ENCODE results near the gene CLEC2D.
"Not testable (repeated sequence)": the region's sequence is repeated elsewhere in the genome, so short reads cannot be mapped to it uniquely, and the experiment has no call there.

CLEC2D gene

DNA sequence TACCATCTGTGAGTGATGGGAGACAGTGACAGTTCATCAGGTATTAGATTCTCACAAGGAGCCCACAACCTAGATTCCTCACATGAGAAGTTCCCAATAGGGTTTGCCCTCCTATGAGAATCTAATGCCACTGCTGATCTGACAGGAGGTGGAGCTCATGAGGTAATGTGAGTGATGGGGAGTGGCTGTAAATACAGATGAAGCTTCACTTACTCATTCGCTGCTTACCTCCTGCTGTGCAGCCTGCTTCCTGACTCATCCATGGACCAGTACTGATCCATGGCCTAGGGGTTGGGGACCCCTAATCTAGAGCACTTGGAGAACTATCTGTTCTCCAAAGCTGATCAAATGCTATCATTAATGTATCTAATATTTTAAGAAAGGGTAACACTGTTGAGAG lies 17.7 kb downstream of the CLEC2D start:
- Histone ChIP-seq H3K27me3 (ENCODE audit: control insufficient read depth, insufficient read depth, low read length) (no peaks in the 10 kb centered on the region), H3K4me1 (ENCODE audit: control insufficient read depth, insufficient read depth, low read length) (no peaks in the 10 kb centered on the region), H3K4me3 (ENCODE audit: low read depth, low read length) (no peak overlapping the region), H3K36me3 (ENCODE audit: control insufficient read depth, insufficient read depth, low read length) (no peaks in the 10 kb centered on the region), H3K9ac (ENCODE audit: low read depth, low read length) (no peak overlapping the region), H3K9me3 (ENCODE audit: control insufficient read depth, insufficient read depth, low read length) (no peaks in the 10 kb centered on the region)

DNA sequence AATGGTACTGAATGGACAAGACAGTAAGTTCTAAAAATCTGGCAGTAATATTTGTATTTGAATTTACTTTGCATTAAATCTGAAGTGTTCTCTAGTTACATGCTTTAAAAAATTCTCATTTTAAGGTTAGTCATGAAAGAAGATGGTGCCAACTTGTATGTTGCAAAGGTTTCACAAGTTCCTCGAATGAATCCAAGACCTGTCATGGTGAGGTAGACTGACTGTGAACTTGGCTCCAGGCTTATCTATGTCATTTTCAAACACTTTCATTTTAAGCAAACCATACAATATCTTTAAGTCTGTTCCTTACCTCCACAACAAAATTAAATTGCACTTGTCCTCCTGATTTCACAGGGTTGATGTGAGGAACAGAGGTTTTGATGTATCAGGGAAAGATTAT lies 23.4 kb downstream of the CLEC2D start:
- Histone ChIP-seq H3K4me1 (ENCODE audit: control insufficient read depth, insufficient read depth, low read length) (no peaks in the 10 kb centered on the region), H3K9ac (ENCODE audit: low read depth, low read length) (no peak overlapping the region), H3K9me3 (ENCODE audit: control insufficient read depth, insufficient read depth, low read length) (peaks cover 4% of the 10 kb centered on the region), H3K4me3 (ENCODE audit: low read depth, low read length) (no peak overlapping the region), H3K27me3 (ENCODE audit: control insufficient read depth, insufficient read depth, low read length) (no peaks in the 10 kb centered on the region), H3K36me3 (ENCODE audit: control insufficient read depth, insufficient read depth, low read length) (no peaks in the 10 kb centered on the region)

DNA sequence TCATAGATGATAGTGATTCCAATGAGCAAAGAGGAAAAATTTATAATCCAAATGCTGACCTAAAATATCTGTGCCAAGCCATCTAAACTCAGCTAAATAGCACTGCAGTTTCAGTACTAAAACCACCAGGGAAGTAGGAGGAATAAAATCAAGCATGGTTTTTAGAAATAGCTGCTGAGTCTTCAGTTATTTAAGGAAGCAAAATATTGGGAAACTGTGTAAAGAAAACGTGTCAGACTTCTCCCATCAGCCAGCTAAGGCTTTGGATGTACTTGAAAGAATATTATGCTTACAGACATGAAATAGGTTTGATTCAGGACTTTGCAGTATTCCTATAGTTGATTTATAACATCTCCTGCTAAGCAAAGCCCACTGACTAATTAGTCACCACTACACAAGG lies 24.7 kb downstream of the CLEC2D start:
- no peak overlapping the region for H3K4me3 ChIP-seq (ENCODE audit: low read depth, low read length)
- peaks cover 4% of the 10 kb centered on the region for H3K9me3 ChIP-seq (ENCODE audit: control insufficient read depth, insufficient read depth, low read length)
- H3K9ac ChIP-seq (ENCODE audit: low read depth, low read length): no peak overlapping the region
- H3K27me3 ChIP-seq (ENCODE audit: control insufficient read depth, insufficient read depth, low read length): no peaks in the 10 kb centered on the region
- no peaks in the 10 kb centered on the region for H3K36me3 ChIP-seq (ENCODE audit: control insufficient read depth, insufficient read depth, low read length)
- H3K4me1 ChIP-seq (ENCODE audit: control insufficient read depth, insufficient read depth, low read length): no peaks in the 10 kb centered on the region

DNA sequence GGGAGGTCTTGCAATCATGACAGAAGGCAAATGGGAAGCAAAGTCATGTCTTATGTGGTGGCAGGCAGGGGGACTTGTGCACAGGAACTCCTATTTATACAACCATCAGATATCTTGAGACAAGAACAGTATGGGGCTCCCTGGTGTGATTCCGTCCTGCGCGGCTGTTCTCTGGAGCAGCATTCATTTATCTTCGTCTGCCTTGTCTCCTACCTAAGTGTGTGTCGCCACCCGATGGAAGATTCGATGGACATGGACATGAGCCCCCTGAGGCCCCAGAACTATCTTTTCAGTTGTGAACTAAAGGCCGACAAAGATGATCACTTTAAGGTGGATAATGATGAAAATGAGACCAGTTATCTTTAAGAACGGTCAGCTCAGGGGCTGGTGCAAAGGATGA lies 25.6 kb downstream of the CLEC2D start:
- H3K9me3 ChIP-seq (ENCODE audit: control insufficient read depth, insufficient read depth, low read length); H3K36me3 ChIP-seq (ENCODE audit: control insufficient read depth, insufficient read depth, low read length); H3K4me3 ChIP-seq (ENCODE audit: low read depth, low read length); H3K27me3 ChIP-seq (ENCODE audit: control insufficient read depth, insufficient read depth, low read length); H3K4me1 ChIP-seq (ENCODE audit: control insufficient read depth, insufficient read depth, low read length); H3K9ac ChIP-seq (ENCODE audit: low read depth, low read length): not testable (repeated sequence)

DNA sequence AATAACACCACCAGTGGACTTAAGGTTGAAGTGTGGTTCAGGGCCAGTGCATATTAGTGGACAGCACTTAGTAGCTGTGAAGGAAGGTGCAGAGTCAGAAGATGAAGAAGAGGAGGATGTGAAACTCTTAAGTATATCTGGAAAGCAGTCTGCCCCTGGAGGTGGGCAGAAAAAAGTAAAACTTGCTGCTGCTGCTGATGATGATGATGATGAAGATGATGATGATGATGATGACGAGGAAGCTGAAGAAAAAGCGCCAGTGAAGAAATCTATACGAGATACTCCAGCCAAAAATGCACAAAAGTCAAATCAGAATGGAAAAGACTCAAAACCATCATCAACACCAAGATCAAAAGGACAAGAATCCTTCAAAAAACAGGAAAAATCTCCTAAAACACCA lies 26.1 kb downstream of the CLEC2D start:
- H3K4me1 ChIP-seq (ENCODE audit: control insufficient read depth, insufficient read depth, low read length); H3K9ac ChIP-seq (ENCODE audit: low read depth, low read length); H3K36me3 ChIP-seq (ENCODE audit: control insufficient read depth, insufficient read depth, low read length); H3K9me3 ChIP-seq (ENCODE audit: control insufficient read depth, insufficient read depth, low read length); H3K4me3 ChIP-seq (ENCODE audit: low read depth, low read length); H3K27me3 ChIP-seq (ENCODE audit: control insufficient read depth, insufficient read depth, low read length): not testable (repeated sequence)

DNA sequence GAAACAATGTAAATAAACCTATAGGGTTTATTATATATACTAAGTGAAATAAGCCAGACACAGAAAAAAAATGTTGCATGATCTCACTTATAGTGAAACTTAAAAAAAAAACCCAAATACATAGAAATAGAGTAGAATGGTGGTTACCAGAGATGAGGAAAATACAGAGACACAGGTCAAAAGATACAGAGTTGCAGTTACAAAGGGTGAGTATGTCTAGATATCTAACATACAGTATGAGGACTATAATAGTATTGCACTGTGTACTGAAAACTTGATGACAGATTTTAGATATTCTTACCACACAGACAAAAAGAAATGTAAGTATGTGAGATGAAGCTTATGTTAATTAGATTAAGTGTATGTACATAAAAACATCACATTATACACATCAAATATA lies 28.1 kb downstream of the CLEC2D start:
- Histone ChIP-seq H3K4me1 (ENCODE audit: control insufficient read depth, insufficient read depth, low read length) (no peaks in the 10 kb centered on the region), H3K36me3 (ENCODE audit: control insufficient read depth, insufficient read depth, low read length) (no peaks in the 10 kb centered on the region), H3K9me3 (ENCODE audit: control insufficient read depth, insufficient read depth, low read length) (peaks cover 4% of the 10 kb centered on the region), H3K9ac (ENCODE audit: low read depth, low read length) (no peak overlapping the region), H3K4me3 (ENCODE audit: low read depth, low read length) (no peak overlapping the region), H3K27me3 (ENCODE audit: control insufficient read depth, insufficient read depth, low read length) (no peaks in the 10 kb centered on the region)

DNA sequence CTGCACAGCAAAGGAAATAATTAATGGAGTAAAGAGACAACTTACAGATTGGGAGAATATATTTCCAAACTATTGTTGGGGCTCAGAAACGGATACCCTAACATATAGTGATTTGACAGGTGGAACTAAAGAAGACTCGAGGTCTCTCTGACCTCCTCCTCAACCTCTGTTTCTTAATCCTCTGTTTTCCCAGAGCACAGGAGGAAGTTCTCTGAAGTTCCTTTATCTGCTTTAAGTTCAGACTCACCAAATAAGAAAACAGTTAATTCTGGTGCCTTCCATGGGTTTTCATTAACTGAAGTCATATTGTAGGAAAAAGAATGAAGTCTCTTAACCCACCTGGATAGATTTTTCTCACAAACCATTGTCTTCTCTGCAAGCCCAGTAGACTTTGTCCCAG lies 29.2 kb downstream of the CLEC2D start:
- Histone ChIP-seq H3K4me1 (ENCODE audit: control insufficient read depth, insufficient read depth, low read length) (no peaks in the 10 kb centered on the region), H3K36me3 (ENCODE audit: control insufficient read depth, insufficient read depth, low read length) (no peaks in the 10 kb centered on the region), H3K27me3 (ENCODE audit: control insufficient read depth, insufficient read depth, low read length) (no peaks in the 10 kb centered on the region), H3K4me3 (ENCODE audit: low read depth, low read length) (no peak overlapping the region), H3K9me3 (ENCODE audit: control insufficient read depth, insufficient read depth, low read length) (peaks cover 4% of the 10 kb centered on the region), H3K9ac (ENCODE audit: low read depth, low read length) (no peak overlapping the region)

DNA sequence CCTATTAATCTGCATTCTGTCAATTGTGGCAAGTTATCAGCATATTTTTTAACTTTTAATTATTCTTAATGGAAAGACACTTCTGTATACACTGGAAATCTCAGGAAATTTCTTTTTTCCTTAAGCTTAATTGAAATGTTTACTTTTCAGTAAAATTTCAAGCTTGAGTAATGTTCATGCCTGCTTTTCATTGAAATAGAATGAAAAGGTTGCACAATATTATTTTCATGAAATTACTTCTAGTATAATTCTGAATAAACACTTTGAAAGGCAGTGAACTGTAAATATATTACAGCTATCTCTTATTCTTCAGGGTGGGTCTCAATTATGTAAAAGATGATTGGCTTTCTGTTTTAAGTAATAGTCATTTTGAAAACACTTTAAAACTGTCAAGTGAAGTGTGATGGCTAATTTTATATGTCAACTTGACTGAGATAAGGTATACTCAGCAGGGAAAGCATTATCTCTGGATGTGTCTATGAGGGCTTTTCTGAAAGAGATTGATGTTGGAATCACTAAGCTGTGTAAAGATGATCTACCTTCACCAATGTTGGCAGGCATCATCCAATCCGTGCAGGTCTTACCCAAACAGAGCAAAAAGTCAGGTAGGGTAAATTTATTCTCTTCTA lies 29.9 kb downstream of the CLEC2D start:
- H3K27me3 ChIP-seq (ENCODE audit: control insufficient read depth, insufficient read depth, low read length): no peaks in the 10 kb centered on the region
- H3K4me1 ChIP-seq (ENCODE audit: control insufficient read depth, insufficient read depth, low read length): no peaks in the 10 kb centered on the region

DNA sequence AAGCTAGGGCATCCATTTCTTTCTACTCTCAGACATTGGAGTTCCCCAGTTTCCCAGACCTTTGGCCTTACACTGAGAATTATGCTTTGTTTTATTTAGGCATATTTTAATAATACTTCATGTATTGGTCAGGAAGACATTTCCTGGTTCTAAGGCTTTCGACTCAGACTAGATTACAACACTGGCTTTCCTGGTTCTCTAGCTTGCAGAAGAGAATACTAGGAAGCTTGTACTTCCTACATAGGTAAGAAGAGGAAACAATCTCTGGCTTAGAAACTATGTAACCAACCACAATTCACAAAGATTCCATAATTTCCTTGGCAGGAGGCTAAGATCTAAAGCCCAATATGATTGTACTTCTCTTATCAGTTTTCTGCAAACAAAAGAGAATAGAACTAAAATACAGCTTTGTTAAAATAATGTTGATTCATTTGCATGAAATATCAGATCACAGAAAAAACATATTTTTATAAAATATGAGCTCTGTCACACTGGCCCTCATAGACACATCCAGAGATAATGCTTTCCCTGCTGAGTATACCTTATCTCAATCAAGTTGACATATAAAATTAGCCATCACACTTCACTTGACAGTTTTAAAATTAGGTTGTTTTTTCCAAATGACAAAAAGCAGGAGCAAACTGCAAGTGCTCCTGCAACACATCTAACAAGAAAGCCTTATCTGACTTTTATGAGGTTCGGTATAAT lies 30.5 kb downstream of the CLEC2D start:
- no peaks in the 10 kb centered on the region for H3K4me1 ChIP-seq (ENCODE audit: control insufficient read depth, insufficient read depth, low read length)
- H3K27me3 ChIP-seq (ENCODE audit: control insufficient read depth, insufficient read depth, low read length): no peaks in the 10 kb centered on the region
- no peak overlapping the region for H3K9ac ChIP-seq (ENCODE audit: low read depth, low read length)
- no peak overlapping the region for H3K4me3 ChIP-seq (ENCODE audit: low read depth, low read length)
- H3K36me3 ChIP-seq (ENCODE audit: control insufficient read depth, insufficient read depth, low read length): no peaks in the 10 kb centered on the region
- H3K9me3 ChIP-seq (ENCODE audit: control insufficient read depth, insufficient read depth, low read length): peaks cover 4% of the 10 kb centered on the region

More for the DNA sequence above, 29.9 kb downstream of the CLEC2D start:
- Histone ChIP-seq H3K4me3 (ENCODE audit: low read depth, low read length) (no peak overlapping the region), H3K36me3 (ENCODE audit: control insufficient read depth, insufficient read depth, low read length) (no peaks in the 10 kb centered on the region), H3K9ac (ENCODE audit: low read depth, low read length) (no peak overlapping the region), H3K9me3 (ENCODE audit: control insufficient read depth, insufficient read depth, low read length) (peaks cover 4% of the 10 kb centered on the region)

DNA sequence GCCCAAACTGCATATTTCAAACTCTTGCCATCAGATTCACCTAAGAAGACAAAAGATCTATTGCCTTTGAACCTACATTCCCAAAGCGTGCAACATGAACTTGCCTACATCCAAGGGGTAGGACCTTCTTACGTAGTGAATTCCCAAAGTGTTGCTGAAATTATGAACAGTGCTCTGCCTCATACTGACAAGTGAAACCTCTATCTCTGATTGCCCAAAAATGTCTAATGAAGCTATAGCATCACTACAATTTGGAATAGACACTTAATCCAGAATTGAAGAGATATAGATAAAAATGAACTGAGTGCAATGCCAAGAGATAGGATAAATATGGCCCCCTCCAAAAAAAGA lies 31.1 kb downstream of the CLEC2D start:
- Histone ChIP-seq H3K36me3 (ENCODE audit: control insufficient read depth, insufficient read depth, low read length) (no peaks in the 10 kb centered on the region), H3K9ac (ENCODE audit: low read depth, low read length) (no peak overlapping the region), H3K9me3 (ENCODE audit: control insufficient read depth, insufficient read depth, low read length) (peaks cover 4% of the 10 kb centered on the region), H3K27me3 (ENCODE audit: control insufficient read depth, insufficient read depth, low read length) (no peaks in the 10 kb centered on the region), H3K4me3 (ENCODE audit: low read depth, low read length) (no peak overlapping the region), H3K4me1 (ENCODE audit: control insufficient read depth, insufficient read depth, low read length) (no peaks in the 10 kb centered on the region)

DNA sequence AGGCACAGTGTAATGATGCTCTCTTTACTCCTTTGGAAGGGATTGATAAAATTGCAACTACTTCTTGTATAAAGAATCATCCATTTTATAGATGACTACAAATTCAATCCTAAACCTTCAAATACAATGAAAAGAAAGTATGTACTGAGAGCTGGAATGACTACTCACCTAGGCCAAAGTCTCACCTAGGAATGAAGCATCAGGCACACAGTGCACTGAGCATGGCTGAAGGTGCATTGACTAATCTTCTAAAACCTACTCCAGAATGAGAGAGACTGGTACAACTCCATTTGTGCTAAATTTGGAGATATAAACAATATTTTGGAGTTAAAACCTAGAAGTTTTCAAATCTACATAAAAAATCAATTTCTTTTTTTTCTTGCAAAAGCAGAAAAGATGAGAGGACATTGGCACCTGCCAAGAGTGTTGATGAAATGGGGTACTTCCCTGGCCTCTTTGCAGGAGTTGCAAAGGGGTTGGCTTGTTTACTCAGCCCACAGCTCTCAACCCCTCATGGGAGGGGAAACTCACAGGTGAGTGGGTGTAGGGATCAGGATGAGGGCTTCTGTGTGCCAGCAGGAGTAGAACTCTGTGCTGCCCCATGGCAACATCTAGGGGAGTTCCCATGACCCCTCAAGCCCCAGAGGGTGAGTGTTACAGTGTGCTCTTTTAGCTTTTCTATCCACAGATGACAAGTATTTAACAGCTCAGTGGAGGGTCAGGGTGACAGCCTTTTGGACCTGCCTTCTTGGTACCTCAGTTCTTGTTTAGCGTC lies 32.1 kb downstream of the CLEC2D start:
- Histone ChIP-seq H3K27me3 (ENCODE audit: control insufficient read depth, insufficient read depth, low read length) (no peaks in the 10 kb centered on the region), H3K9ac (ENCODE audit: low read depth, low read length) (no peak overlapping the region), H3K36me3 (ENCODE audit: control insufficient read depth, insufficient read depth, low read length) (no peaks in the 10 kb centered on the region), H3K4me3 (ENCODE audit: low read depth, low read length) (no peak overlapping the region), H3K9me3 (ENCODE audit: control insufficient read depth, insufficient read depth, low read length) (peaks cover 2% of the 10 kb centered on the region), H3K4me1 (ENCODE audit: control insufficient read depth, insufficient read depth, low read length) (no peaks in the 10 kb centered on the region)

DNA sequence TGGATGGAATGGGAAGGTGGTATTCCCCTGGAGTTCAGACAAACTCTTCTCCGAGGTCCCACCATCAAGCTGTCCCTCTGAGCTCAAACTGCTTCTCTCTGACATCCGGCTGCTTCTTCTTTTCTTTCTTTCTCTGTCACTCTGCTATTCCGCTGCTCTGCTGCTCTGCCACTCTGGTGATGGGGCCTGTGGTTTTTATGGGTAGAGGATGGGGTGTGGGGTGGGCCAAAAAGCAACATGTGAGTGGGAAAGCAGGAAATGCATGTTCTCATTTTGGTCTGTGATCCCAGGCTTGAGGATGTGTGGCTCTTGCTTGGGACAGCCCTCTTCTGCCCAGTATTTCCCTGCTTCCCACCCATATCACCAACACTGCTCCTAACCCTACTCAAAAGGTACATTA lies 32.7 kb downstream of the CLEC2D start:
- no peak overlapping the region for H3K9ac ChIP-seq (ENCODE audit: low read depth, low read length)
- H3K27me3 ChIP-seq (ENCODE audit: control insufficient read depth, insufficient read depth, low read length): no peaks in the 10 kb centered on the region
- no peaks in the 10 kb centered on the region for H3K4me1 ChIP-seq (ENCODE audit: control insufficient read depth, insufficient read depth, low read length)
- H3K4me3 ChIP-seq (ENCODE audit: low read depth, low read length): no peak overlapping the region
- no peaks in the 10 kb centered on the region for H3K9me3 ChIP-seq (ENCODE audit: control insufficient read depth, insufficient read depth, low read length)
- H3K36me3 ChIP-seq (ENCODE audit: control insufficient read depth, insufficient read depth, low read length): no peaks in the 10 kb centered on the region

Data from iPS-15b (cell line).